ENCODE data around the gene ERBB2.

DNA sequence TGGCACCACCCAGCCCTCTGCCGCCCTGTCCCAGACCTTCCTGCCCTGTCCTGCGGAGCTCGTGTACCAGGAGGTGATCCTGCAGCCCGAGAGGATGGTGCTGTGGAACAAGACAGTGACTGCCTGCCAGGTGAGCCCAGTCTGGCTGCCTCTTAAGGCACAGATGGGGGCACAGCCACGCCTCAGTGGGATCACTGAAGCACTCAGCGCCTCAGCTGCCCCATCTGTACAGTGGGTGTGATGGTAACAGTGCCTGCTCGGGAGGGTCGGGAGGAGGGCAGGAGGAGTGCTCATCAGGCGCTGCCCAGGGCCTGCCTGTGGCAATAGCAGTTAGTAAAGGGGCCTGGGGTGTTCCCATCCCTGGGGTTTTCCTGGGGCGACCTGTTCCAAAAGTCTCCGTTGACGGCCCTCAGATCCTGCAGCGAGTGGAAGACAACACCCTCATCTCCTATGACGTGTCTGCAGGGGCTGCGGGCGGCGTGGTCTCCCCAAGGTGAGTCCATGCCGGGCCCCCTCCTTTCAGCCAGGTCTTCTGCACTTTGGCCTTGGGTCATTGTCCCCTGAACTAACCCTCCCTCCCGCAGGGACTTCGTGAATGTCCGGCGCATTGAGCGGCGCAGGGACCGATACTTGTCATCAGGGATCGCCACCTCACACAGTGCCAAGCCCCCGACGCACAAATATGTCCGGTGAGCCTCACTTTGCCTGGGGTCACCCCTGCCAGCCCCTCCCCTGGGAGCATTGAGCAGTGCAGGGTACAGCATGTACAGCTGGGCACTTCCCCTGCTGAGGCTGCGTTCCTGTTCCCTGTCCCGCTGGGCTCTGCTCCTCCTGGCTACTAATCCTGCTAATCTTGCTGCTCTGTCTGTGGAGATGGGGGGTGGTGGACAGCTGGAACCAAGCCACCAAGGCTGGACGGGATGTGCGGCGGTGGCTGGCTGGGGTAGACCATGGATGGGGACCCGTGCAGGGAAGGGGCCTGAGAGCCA, 39.2 kb upstream of the ERBB2 start:
- no peak for TF ChIP-seq ZBTB17 (CRISPR knock-in tag; IDR thresholded peaks at IDR 0.05)
- TF ChIP-seq HNRNPK (IDR thresholded peaks at IDR 0.05; ENCODE audit: low read depth, low read length, poor library complexity, severe bottlenecking), result no peak
- no peak for TF ChIP-seq NFIC (IDR thresholded peaks at IDR 0.05)
- no peak for TF ChIP-seq SREBF2 (CRISPR knock-in tag; IDR thresholded peaks at IDR 0.05)
- TF ChIP-seq ZNF395 (CRISPR knock-in tag; IDR thresholded peaks at IDR 0.05), result no peak
